Endodermal cell (in vitro differentiated cells): ENCODE data around the gene UBXN11. TPM values are rescaled to one million over a fixed set of nuclear protein-coding genes. Genes with fewer than 3 reads are reported as not detected.

ENCODE experiments used
- DNase-seq: peaks from one replicate; pipeline ENCODE4 v3.0.0-alpha.2; 2017
- H3K27ac ChIP-seq: 2 replicates; pipeline ENCODE4 v1.5.1; 2013; ENCODE audit warnings: mild to moderate bottlenecking, low read depth, low read length, moderate library complexity
- H3K27me3 ChIP-seq: 2 replicates; pipeline ENCODE4 v1.6.1; 2013; ENCODE audit warnings: mild to moderate bottlenecking, low read length, moderate library complexity; ENCODE audit not compliant: insufficient read depth, control insufficient read depth, poor library complexity, severe bottlenecking
- H3K36me3 ChIP-seq: 2 replicates; pipeline ENCODE4 v1.7.0; 2013; ENCODE audit warnings: mild to moderate bottlenecking, low read length, moderate library complexity; ENCODE audit not compliant: control insufficient read depth, insufficient read depth
- H3K4me1 ChIP-seq: one replicate; pipeline ENCODE4 v1.7.0; 2013; ENCODE audit warnings: low read length; ENCODE audit not compliant: control insufficient read depth, insufficient read depth
- H3K4me3 ChIP-seq: 2 replicates; pipeline ENCODE4 v1.5.1; 2013; ENCODE audit warnings: mild to moderate bottlenecking, low read length, moderate library complexity
- H3K9ac ChIP-seq: 2 replicates; pipeline ENCODE4 v1.6.1; 2013; ENCODE audit warnings: mild to moderate bottlenecking, low read length, moderate library complexity; ENCODE audit not compliant: poor library complexity, severe bottlenecking; ENCODE audit errors: extremely low read depth
- H3K9me3 ChIP-seq: 2 replicates; pipeline ENCODE4 v1.6.1; 2013; ENCODE audit warnings: mild to moderate bottlenecking, low read length, moderate library complexity; ENCODE audit not compliant: control insufficient read depth
- H3K27ac Mint-ChIP-seq: 2 replicates; pipeline ENCODE4 v1.8.0; 2020; ENCODE audit warnings: mixed read lengths
- H3K27me3 Mint-ChIP-seq: 2 replicates; pipeline ENCODE4 v1.8.0; 2021; ENCODE audit warnings: mild to moderate bottlenecking, mixed read lengths; ENCODE audit not compliant: insufficient read depth
- H3K36me3 Mint-ChIP-seq: 2 replicates; pipeline ENCODE4 v1.8.0; 2020; ENCODE audit warnings: low read depth, mixed read lengths
- H3K4me1 Mint-ChIP-seq: 2 replicates; pipeline ENCODE4 v1.8.0; 2020; ENCODE audit warnings: mixed read lengths
- H3K4me3 Mint-ChIP-seq: 2 replicates; pipeline ENCODE4 v1.8.0; 2020; ENCODE audit warnings: mild to moderate bottlenecking, moderate library complexity, mixed read lengths
- H3K9me3 Mint-ChIP-seq: 2 replicates; pipeline ENCODE4 v1.8.0; 2020; ENCODE audit warnings: mild to moderate bottlenecking, mixed read lengths
- WGBS, 2 experiments: methylation state at CpG; one replicate each; pipeline versions ENCODE4 v1.1.5 to v1.1.7; 2013; ENCODE audit warnings: missing lambda C conversion rate in 2 of 2, mixed read lengths in 1 of 2; ENCODE audit not compliant: insufficient coverage in 1 of 2, insufficient read length in 1 of 2; 5-methylcytosine and 5-hydroxymethylcytosine counted together
- total RNA-seq, 2 donors: library from RNA; stranded (reverse); fragmentation: NEBNext Ultra II Directional in 1 of 2; extraction: Animal tissue kit (Norgen Biotek cat#: 25700) in 1 of 2; gene quantifications; 2 replicates in 1 of 2; 3 replicates in 1 of 2; pipeline ENCODE4 v1.2.1, GENCODE V29; 2021
- TF ChIP-seq, protein P1 (sequence below): fragments of 200-600 bp; sonication (generic); conservative IDR thresholded peaks from 2 replicates; pipeline ENCODE4 v1.5.0; 2021; ENCODE audit warnings: antibody characterized with exemption, mild to moderate bottlenecking

The UBXN11 gene
- total RNA-seq, 2 donors from 2014 or later, result 24.3 to 30.3 TPM

DNA sequence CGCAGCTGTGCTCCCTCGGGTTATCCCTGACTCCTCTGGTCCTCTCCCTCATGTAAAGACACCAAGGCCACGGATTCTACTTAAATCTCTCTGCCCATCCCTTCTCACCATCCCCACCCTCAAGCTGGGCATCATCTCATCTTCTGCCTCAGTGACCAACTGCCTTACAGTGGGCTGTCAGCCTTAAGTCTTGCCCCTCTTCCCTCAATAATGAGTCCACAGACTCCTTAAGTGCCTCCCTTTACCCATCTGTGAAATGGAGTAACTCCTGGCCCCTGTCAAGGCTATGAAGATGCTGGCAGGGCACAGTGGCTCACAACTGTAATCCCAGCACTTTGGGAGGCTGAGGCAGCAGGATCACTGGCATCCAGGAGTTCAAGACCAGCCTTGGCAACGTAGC is 14.5 kb downstream of the UBXN11 start:
- H3K9me3 Mint-ChIP-seq, result no peaks in the 10 kb centered on the region
- Histone ChIP-seq H3K4me3 (no peak overlapping the region), H3K4me1 (no peaks in the 10 kb centered on the region), H3K27me3 (no peaks in the 10 kb centered on the region), H3K9ac (no peak overlapping the region), H3K27ac (no peak overlapping the region), H3K36me3 (no peaks in the 10 kb centered on the region), H3K9me3 (no peaks in the 10 kb centered on the region)
- no peak overlapping the region for H3K27ac Mint-ChIP-seq
- WGBS, 2 experiments, result 95 to 96% methylated on average over 4 of the region's 4 CpGs
- DNase-seq, result no peak
- TF ChIP-seq, protein P1, sequence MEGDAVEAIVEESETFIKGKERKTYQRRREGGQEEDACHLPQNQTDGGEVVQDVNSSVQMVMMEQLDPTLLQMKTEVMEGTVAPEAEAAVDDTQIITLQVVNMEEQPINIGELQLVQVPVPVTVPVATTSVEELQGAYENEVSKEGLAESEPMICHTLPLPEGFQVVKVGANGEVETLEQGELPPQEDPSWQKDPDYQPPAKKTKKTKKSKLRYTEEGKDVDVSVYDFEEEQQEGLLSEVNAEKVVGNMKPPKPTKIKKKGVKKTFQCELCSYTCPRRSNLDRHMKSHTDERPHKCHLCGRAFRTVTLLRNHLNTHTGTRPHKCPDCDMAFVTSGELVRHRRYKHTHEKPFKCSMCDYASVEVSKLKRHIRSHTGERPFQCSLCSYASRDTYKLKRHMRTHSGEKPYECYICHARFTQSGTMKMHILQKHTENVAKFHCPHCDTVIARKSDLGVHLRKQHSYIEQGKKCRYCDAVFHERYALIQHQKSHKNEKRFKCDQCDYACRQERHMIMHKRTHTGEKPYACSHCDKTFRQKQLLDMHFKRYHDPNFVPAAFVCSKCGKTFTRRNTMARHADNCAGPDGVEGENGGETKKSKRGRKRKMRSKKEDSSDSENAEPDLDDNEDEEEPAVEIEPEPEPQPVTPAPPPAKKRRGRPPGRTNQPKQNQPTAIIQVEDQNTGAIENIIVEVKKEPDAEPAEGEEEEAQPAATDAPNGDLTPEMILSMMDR, result no peak
- peaks cover 14% of the 10 kb centered on the region for H3K4me1 Mint-ChIP-seq
- no peaks in the 10 kb centered on the region for H3K27me3 Mint-ChIP-seq
- no peak overlapping the region for H3K4me3 Mint-ChIP-seq
- peaks cover 8% of the 10 kb centered on the region for H3K36me3 Mint-ChIP-seq

- H3K27ac Mint-ChIP-seq, result no peak overlapping the region
Measured at GRCh38 chr1:26291433-26291832, 15.0 kb downstream of the UBXN11 start.

GRCh38 chr1:26290882-26291261 is 15.6 kb downstream of the UBXN11 start:
- H3K4me3 Mint-ChIP-seq, result no peak overlapping the region
- H3K27ac ChIP-seq, result peak overlapping the region; percentile 68

More at GRCh38 chr1:26291433-26291832, 15.0 kb downstream of the UBXN11 start:
- Histone ChIP-seq H3K27me3 (no peaks in the 10 kb centered on the region), H3K4me3 (no peak overlapping the region), H3K4me1 (no peaks in the 10 kb centered on the region), H3K9ac (no peak overlapping the region), H3K27ac (no peak overlapping the region), H3K36me3 (no peaks in the 10 kb centered on the region), H3K9me3 (no peaks in the 10 kb centered on the region)
- Mint-ChIP-seq H3K4me3 (no peak overlapping the region), H3K36me3 (peaks cover 8% of the 10 kb centered on the region), H3K9me3 (no peaks in the 10 kb centered on the region), H3K4me1 (peaks cover 14% of the 10 kb centered on the region), H3K27me3 (no peaks in the 10 kb centered on the region)
- no peak for DNase-seq
- 93 to 99% methylated on average over 2 to 3 of the region's 3 CpGs for WGBS, 2 experiments
- TF ChIP-seq, protein P1, result no peak

More at GRCh38 chr1:26290882-26291261, 15.6 kb downstream of the UBXN11 start:
- WGBS, 2 experiments, result 76% methylated on average over 11 of the region's 11 CpGs; no CpG with 5 or more reads in 1 of the 2 experiments
- no peaks in the 10 kb centered on the region for H3K36me3 ChIP-seq
- TF ChIP-seq, protein P1, result no peak
- peak; percentile 65 for DNase-seq
- H3K4me1 Mint-ChIP-seq, result peaks cover 14% of the 10 kb centered on the region
- peak overlapping the region; percentile 61 for H3K27ac Mint-ChIP-seq
- peaks cover 5% of the 10 kb centered on the region for H3K36me3 Mint-ChIP-seq
- H3K27me3 Mint-ChIP-seq, result no peaks in the 10 kb centered on the region
- no peaks in the 10 kb centered on the region for H3K9me3 Mint-ChIP-seq
- H3K4me1 ChIP-seq, result no peaks in the 10 kb centered on the region
- H3K9me3 ChIP-seq, result no peaks in the 10 kb centered on the region
- H3K27me3 ChIP-seq, result no peaks in the 10 kb centered on the region
- no peak overlapping the region for H3K9ac ChIP-seq
- H3K4me3 ChIP-seq, result no peak overlapping the region
